NCI-H128 (cell line): Measurements from ENCODE around the gene RAD21L1.

ENCODE experiments used
- DNase-seq: peaks from one replicate; lab custom pipeline; 2025; ENCODE audit not compliant: unreplicated experiment; lab: John Stamatoyannopoulos, UW

Gene RAD21L1

GRCh38 chr20:1225783-1226654 lies at the start of gene RAD21L1:
RAD21L1 (plus strand) TSS chr20:1226044; CDS start chr20:1228454, 2,410 bp downstream.
- DNase-seq = no peak

DNA sequence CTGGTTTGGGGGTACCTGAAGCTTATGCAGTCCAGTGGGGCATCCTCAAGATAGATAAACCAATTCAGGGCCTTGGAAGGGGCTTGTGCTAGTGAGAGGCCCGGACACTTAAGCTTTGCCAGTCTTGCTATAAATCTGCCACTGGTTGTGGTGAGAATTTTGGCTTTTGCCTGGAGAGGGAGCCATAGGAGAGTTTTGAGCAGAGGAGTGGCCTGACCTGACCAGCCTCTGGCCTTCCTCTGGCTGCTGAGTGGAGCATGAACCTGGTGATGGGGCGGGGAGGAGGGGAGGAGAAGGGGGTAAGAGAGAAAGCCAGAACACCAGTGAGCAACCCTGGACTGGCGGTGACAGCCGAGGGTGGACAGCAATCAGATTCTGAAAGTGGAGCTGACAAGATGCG lies 48.2 kb upstream of the RAD21L1 start:
- no peak for DNase-seq

GRCh38 chr20:1178103-1178502 lies 47.7 kb upstream of the RAD21L1 start:
- no peak for DNase-seq

DNA sequence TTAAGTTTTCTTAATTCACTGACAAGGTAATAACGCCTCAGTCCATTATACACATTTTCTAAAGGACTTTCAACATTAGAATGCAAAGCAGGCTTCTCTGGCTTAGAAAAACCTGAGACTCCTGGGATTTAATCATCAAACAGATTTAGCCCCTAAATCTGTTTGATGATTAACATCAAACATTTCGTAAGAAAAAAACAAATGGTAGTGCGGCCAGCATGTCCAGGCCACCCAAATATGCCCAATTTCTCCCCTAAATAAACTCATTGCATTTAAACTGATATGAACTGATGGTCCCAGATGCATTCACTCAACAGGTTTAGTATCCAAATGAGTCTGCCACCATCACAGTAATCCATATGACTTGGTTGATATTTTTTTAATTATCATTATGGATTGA lies 47.2 kb upstream of the RAD21L1 start:
- no peak for DNase-seq

DNA sequence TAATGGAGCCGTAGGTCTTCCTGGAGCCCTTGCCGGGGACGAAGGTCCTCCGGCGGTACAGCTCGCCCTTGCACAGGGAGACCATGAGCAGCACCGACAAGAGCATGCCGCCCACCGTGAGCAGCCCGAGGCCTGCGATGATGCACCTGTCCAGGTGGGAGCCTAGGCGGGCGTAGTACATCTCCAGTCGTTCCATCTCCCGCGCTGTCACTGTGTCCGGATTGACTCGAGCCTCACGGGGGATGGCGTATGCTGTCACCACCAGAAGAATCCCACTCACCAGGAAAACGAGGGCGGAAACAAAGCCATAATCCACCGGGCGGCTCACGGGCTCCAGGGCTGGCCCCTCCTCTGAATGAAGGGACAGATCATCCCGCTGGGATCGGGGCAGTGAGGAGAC lies 44.9 kb upstream of the RAD21L1 start:
- no peak for DNase-seq

DNA sequence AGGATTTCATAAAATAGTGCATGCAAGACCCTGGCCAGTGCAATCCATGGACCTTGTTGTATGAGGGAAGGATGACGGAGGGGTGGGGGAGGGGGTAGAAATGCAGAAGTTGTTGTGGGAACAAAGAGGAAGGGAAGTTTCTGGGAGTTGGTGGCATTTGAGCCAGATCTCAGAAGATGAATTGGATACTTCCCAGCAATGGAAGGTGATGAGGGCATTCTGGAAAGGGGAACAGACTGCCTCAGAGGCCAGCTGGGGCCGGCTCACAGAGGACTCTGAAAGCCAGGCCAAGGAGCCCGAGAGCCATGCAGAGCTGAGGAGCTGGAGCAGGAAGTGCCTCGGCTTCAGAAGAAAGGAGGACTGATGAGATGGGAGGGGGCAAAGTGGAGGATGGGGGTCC lies 43.7 kb upstream of the RAD21L1 start:
- DNase-seq = no peak

DNA sequence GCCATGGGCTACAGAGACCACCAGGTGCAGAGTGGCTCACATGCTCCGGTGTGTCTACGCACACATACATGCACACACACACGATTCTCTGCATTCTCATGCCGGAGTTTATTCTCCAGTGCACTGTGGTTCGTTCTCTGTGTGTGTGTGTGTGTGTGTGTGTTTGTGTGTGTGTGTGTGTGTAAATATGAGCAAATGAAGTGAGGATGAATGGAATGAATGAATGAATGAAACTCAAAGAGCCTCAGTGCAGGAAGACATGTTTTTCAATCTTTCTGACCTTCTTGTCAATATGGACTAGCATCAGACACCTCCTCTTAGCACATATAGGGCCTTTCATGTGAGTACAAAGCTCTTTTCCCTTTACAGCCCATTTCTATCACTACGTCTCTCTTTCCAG lies 42.7 kb upstream of the RAD21L1 start:
- no peak for DNase-seq

DNA sequence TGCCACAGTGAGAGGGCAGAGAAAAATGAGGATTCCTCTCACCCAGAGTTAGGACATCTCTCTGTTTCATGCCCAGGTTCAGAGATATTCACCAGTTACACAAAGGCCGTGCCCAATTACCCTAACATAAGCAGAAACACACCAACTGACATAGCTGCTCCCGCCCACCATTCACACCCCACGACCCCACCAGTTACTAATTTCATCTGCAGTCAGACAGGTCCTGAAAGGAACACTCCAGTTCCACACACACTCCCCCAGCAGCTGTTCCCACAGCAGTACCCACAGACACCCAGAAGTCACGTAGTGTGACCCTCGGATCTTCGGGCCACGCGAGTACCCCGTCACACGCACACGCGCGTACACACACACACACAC lies 41.6 kb upstream of the RAD21L1 start:
- DNase-seq = no peak

DNA sequence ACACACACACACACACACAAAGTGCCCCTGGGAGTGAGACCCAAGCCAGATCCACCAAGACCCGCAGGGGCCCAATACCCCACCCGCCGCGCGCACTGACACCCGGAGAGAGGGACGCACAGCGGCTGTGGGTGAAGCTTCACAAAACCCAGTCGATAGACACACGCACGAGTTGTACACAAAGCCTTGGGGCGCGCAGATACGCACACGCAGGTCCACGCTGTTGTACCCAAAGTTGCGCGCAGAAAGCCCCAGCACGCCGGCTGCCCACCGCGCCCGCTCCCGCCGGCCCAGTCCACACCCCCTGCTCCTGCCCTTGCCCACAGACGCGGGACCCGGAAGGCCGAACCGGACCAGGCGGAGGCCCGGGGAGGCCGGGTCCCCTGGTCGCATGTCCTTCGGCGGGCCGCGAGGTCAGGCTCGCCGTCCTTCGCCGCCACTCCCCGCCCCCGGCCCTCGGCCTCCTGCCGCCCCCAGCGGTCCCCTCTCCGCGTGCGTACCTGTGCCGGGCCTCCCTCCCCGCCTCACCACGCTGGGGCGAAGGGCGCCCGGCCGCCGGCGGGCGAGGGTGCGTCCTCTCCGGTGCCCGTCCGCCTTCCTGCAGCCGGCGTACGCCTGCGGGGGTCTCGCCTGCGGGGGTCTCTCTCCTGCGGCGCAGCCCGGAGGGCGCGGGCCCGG lies 41.1 kb upstream of the RAD21L1 start, which contains the start of gene TMEM74B:
Gene TMEM74B (minus strand): TSS at position 344 of the 678 bp plus-strand sequence. CDS start 1,180 bp downstream, outside the sequence.
- no peak for DNase-seq

DNA sequence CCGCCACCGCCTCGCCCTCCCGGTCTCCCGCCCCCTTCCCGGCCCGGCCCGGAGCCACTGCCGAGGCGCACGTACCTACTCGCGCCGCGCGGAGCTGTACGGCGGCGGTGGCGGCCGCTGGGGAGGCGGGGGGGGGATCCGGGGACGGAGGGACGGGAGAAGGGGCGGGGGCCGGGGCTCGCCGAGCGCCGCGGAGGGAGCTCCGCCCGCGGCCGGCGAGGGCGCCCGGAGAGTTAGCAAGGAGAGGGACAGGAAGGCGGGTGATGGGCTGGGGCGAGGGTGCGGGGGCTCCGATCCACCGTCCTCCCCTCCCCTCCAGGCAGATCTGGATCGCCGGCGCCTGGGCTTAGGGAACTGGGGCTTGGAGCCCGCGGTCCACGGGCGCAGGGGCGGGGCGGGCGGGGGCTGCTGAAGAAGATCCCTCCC lies 40.5 kb upstream of the RAD21L1 start:
- DNase-seq = no peak

DNA sequence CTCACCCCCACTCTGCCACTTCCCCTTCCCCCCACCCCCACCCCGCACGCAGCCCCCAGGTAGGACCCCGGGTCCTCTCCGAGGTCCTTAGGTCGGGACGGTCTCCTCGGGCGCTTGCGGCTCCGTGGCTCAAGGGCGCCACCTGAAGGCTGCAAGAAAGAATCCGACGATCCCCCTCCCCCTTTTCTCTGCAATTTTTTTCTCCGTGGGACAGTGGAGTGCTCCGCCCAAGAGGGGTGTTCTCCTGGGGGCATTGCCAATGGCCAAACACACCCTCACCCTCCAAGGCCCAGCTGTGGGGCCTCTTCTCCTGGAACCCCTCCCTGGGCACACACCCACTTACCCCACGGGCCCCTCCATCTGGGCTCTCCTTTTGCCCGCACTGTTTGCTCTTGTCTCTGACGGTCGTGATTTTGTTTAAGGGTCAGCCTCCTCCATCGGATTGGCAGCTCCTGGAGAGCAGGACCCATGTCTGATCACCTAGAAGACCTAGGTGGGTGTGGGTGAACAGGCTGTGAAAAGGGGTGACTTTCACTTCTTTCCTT lies 40.0 kb upstream of the RAD21L1 start:
- DNase-seq = peak; percentile 7

- no peak for DNase-seq
Measured at GRCh38 chr20:1186367-1186991, 39.4 kb upstream of the RAD21L1 start.

- DNase-seq = no peak
Measured at GRCh38 chr20:1187605-1188171, 38.2 kb upstream of the RAD21L1 start.

DNA sequence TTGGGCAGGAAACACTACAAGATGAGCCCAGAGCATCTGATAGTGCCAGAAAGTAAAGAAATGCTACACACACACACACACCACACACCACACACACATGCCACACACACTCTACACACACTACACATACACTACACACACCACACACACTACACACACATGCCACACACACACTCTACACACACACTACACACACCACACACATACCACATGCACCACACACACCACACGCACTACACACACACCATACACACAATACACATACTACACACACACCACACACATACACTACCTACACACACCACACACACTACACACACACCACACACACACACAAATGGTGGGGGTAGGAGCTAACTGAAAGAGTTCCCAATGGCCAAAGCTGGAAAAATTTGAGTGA lies 37.5 kb upstream of the RAD21L1 start:
- no peak for DNase-seq

GRCh38 chr20:1189827-1190226 lies 36.0 kb upstream of the RAD21L1 start:
- no peak for DNase-seq

DNA sequence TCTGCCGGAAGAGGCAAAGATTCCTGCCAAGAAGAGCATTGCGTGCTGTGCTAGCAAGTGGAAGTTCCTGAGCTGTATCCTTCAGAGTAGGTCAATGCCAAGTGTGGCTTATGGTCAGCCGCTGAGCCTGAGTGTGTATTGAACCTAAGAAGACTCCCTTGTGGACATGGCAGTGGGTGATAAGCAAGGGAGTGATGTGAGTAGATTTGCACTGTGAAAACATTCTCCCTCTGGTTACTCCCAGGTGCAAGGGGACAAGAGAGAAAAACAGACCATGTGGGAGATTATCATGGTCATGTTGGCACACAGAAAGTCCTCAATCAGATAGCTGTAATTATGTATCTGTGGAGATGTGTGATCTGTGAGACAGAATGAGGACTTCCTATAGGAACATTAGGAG lies 35.0 kb upstream of the RAD21L1 start:
- DNase-seq = no peak

DNA sequence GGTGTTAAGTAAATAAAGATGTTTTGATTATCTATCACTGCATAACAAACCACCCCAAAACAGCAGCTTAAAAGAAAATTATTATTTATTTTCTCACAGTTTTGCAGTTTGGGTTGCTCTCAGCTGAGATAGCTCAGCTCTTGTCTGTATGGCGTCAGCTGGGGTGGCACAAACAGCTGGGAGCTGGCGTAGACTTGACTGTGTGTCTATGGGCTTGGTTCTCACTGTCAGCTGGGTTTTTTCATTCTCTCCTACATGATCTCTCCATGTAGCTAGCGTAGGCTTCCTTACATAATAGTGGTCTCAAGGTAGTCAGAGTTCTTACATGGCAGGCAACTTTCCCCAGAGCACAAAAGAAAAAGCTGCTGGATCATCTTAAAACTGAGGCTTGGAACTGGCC lies 34.5 kb upstream of the RAD21L1 start:
- DNase-seq = no peak

- DNase-seq = no peak
Measured at GRCh38 chr20:1195226-1195625, 30.6 kb upstream of the RAD21L1 start.

- DNase-seq = no peak
Measured at GRCh38 chr20:1196634-1197033, 29.2 kb upstream of the RAD21L1 start.

GRCh38 chr20:1197801-1198200 lies 28.0 kb upstream of the RAD21L1 start:
- DNase-seq = no peak

GRCh38 chr20:1198751-1199150 lies 27.1 kb upstream of the RAD21L1 start:
- DNase-seq = no peak
